GM04504 (cell line): ENCODE results near the gene PDF.
"Not testable (repeated sequence)": the region's sequence is repeated elsewhere in the genome, so short reads cannot be mapped to it uniquely, and the experiment has no call there.

Experiments used
- DNase-seq: peaks from one replicate; pipeline ENCODE4 v3.0.0-alpha.2; 2012; ENCODE audit warnings: low read depth

The PDF gene

GRCh38 chr16:69316595-69317034, 13.8 kb downstream of the PDF start:
- no peak for DNase-seq

- no peak for DNase-seq
Measured at GRCh38 chr16:69315486-69316311, 14.7 kb downstream of the PDF start.

GRCh38 chr16:69314534-69314933, 15.9 kb downstream of the PDF start:
- DNase-seq = no peak

GRCh38 chr16:69313469-69313868, 16.9 kb downstream of the PDF start:
- DNase-seq = no peak

GRCh38 chr16:69311533-69312387, 18.6 kb downstream of the PDF start:
- DNase-seq = no peak

- DNase-seq = peak; percentile 93
Measured at GRCh38 chr16:69310653-69311532, 19.5 kb downstream of the PDF start, which contains the start of gene VPS4A. Gene VPS4A (plus strand): TSS chr16:69311350. CDS start chr16:69311512, 162 bp downstream.

- no peak for DNase-seq
Measured at GRCh38 chr16:69309316-69309715, 21.1 kb downstream of the PDF start.

- no peak for DNase-seq
Measured at GRCh38 chr16:69307856-69308255, 22.5 kb downstream of the PDF start.

- no peak for DNase-seq
Measured at GRCh38 chr16:69307091-69307490, 23.3 kb downstream of the PDF start.

GRCh38 chr16:69306031-69306430, 24.4 kb downstream of the PDF start:
- no peak for DNase-seq

- DNase-seq = no peak
Measured at GRCh38 chr16:69302301-69302700, 28.1 kb downstream of the PDF start.

GRCh38 chr16:69301861-69302260, 28.5 kb downstream of the PDF start:
- no peak for DNase-seq

- no peak for DNase-seq
Measured at GRCh38 chr16:69301187-69301586, 29.2 kb downstream of the PDF start.

GRCh38 chr16:69298261-69298660, 32.1 kb downstream of the PDF start:
- DNase-seq = no peak

GRCh38 chr16:69296771-69297170, 33.6 kb downstream of the PDF start:
- not testable (repeated sequence) for DNase-seq

- no peak for DNase-seq
Measured at GRCh38 chr16:69294051-69294450, 36.3 kb downstream of the PDF start.

GRCh38 chr16:69293401-69293800, 37.0 kb downstream of the PDF start:
- no peak for DNase-seq

GRCh38 chr16:69291657-69292056, 38.7 kb downstream of the PDF start:
- DNase-seq = not testable (repeated sequence)

- no peak for DNase-seq
Measured at GRCh38 chr16:69286941-69287713, 43.3 kb downstream of the PDF start.

GRCh38 chr16:69285240-69285639, 45.1 kb downstream of the PDF start:
- DNase-seq = no peak

GRCh38 chr16:69283851-69284250, 46.5 kb downstream of the PDF start:
- DNase-seq = no peak
